B cell (primary cell): ENCODE data around the gene FOXD1. TPM values are rescaled to one million over a fixed set of nuclear protein-coding genes. Genes with fewer than 3 reads are reported as not detected.
"Not testable (repeated sequence)": the region's sequence is repeated elsewhere in the genome, so short reads cannot be mapped to it uniquely, and the experiment has no call there.

Experiments
- ATAC-seq: fragments of 200-7000 bp; cut with Tn5 transposase; one replicate; pipeline ENCODE4 v1.10.0; 2021; ENCODE audit warnings: low read depth, mild to moderate bottlenecking, moderate number of reproducible peaks, moderate library complexity
- CTCF ChIA-PET: fragments of 350-600 bp; sonication (Branson Sonifier 250); formaldehyde crosslinking; loops from one replicate; lab custom pipeline; 2021; ENCODE audit warnings: antibody characterized with exemption, inconsistent platforms; lab: Charles Lee
- POLR2A ChIA-PET: fragments of 350-600 bp; sonication (Branson Sonifier 250); formaldehyde crosslinking; loops from one replicate; lab custom pipeline; 2021; ENCODE audit warnings: antibody characterized with exemption; lab: Charles Lee
- DNase-seq: peaks from one replicate; pipeline ENCODE4 v3.0.0; 2013
- H2AFZ ChIP-seq: 2 replicates; pipeline ENCODE4 v1.6.1; 2012; ENCODE audit warnings: mild to moderate bottlenecking, low read depth, low read length; ENCODE audit not compliant: insufficient read depth, poor library complexity, severe bottlenecking
- H3K27ac ChIP-seq, 2 donors: 1 replicate in 1 of 2; 2 replicates in 1 of 2; pipeline ENCODE4 v1.5.1; 2012 to 2013; ENCODE audit warnings: low read length in 2 of 2, mild to moderate bottlenecking in 2 of 2, moderate library complexity in 1 of 2
- H3K27me3 ChIP-seq, 4 experiments: fragments of 200-600 bp in 1 of 4; sonication (generic) in 1 of 4; replicated peaks in 1 of 4; 1 replicate in 2 of 4; 2 replicates in 2 of 4; pipeline versions ENCODE4 v1.6.1 to v1.7.0; 2013 to 2016; ENCODE audit warnings: low read length in 3 of 4, mild to moderate bottlenecking in 2 of 4, mixed read lengths in 1 of 4, moderate library complexity in 1 of 4; ENCODE audit not compliant: insufficient read depth in 4 of 4, control insufficient read depth in 3 of 4; ENCODE audit errors: control extremely low read depth in 1 of 4
- H3K36me3 ChIP-seq, 2 experiments: replicated peaks in 1 of 2; 1 replicate in 1 of 2; 2 replicates in 1 of 2; pipeline versions ENCODE4 v1.6.1 to v1.7.1; 2013; ENCODE audit warnings: low read length in 1 of 2; ENCODE audit not compliant: insufficient read depth in 2 of 2, control insufficient read depth in 1 of 2; ENCODE audit errors: control extremely low read depth in 1 of 2, extremely low read depth in 1 of 2
- H3K4me1 ChIP-seq, 2 donors: fragments of 200-600 bp in 1 of 2; sonication (generic) in 1 of 2; 1 replicate in 1 of 2; 2 replicates in 1 of 2; pipeline versions ENCODE4 v1.5.1 to v1.6.1; 2013 to 2017; ENCODE audit warnings: low read length in 2 of 2; ENCODE audit not compliant: control insufficient read depth in 2 of 2, insufficient read depth in 2 of 2
- H3K4me2 ChIP-seq: replicated peaks from 2 replicates; pipeline ENCODE3; 2012; ENCODE audit warnings: mild to moderate bottlenecking, low read depth, low read length; ENCODE audit not compliant: poor library complexity, severe bottlenecking
- H3K4me3 ChIP-seq, 5 experiments: fragments of 200-600 bp in 1 of 5; sonication (generic) in 1 of 5; 1 replicate in 3 of 5; 2 replicates in 2 of 5; pipeline versions ENCODE4 v1.5.1 to v1.7.0; 2011 to 2016; ENCODE audit warnings: low read length in 4 of 5, mild to moderate bottlenecking in 4 of 5, low read depth in 2 of 5, control low read depth in 1 of 5, moderate library complexity in 1 of 5; ENCODE audit not compliant: insufficient read depth in 1 of 5; ENCODE audit errors: control extremely low read depth in 1 of 5, extremely low read depth in 1 of 5
- H3K79me2 ChIP-seq: fragments of 200-600 bp; sonication (generic); one replicate; pipeline ENCODE4 v1.6.0; 2016; ENCODE audit warnings: low read length; ENCODE audit not compliant: control insufficient read depth, insufficient read depth
- H3K9ac ChIP-seq: fragments of 200-600 bp; sonication (generic); 2 replicates; pipeline ENCODE4 v1.6.1; 2017; ENCODE audit warnings: mild to moderate bottlenecking, low read length, moderate library complexity
- H3K9me3 ChIP-seq, 3 donors: one replicate each; pipeline versions ENCODE4 v1.6.1 to v1.7.1; 2013; ENCODE audit warnings: low read length in 2 of 3; ENCODE audit not compliant: control insufficient read depth in 2 of 3, insufficient read depth in 1 of 3; ENCODE audit errors: control extremely low read depth in 1 of 3
- H4K20me1 ChIP-seq: 2 replicates; pipeline ENCODE4 v1.6.0; 2012; ENCODE audit warnings: mild to moderate bottlenecking, low read length; ENCODE audit not compliant: insufficient read depth, control insufficient read depth, poor library complexity, severe bottlenecking
- H3K27ac Mint-ChIP-seq: one replicate; pipeline ENCODE4 v1.8.0; 2021; ENCODE audit warnings: mixed read lengths
- H3K27me3 Mint-ChIP-seq: one replicate; pipeline ENCODE4 v1.8.0; 2021; ENCODE audit warnings: mixed read lengths
- H3K4me1 Mint-ChIP-seq: one replicate; pipeline ENCODE4 v1.8.0; 2021; ENCODE audit warnings: mixed read lengths
- H3K4me3 Mint-ChIP-seq: one replicate; pipeline ENCODE4 v1.8.0; 2021; ENCODE audit warnings: mixed read lengths
- H3K9me3 Mint-ChIP-seq: one replicate; pipeline ENCODE4 v1.8.0; 2022; ENCODE audit warnings: mixed read lengths; ENCODE audit not compliant: insufficient read depth
- EZH2 ChIP-seq: IDR thresholded peaks from 2 replicates; pipeline ENCODE4 v1.6.1; 2012; ENCODE audit warnings: borderline replicate concordance, low read depth, mild to moderate bottlenecking, moderate library complexity, low read length; ENCODE audit not compliant: insufficient read depth, poor library complexity, severe bottlenecking
- WGBS: methylation state at CpG from one replicate; pipeline ENCODE4 v1.1.5; 2013; ENCODE audit warnings: missing lambda C conversion rate; ENCODE audit not compliant: insufficient coverage; 5-methylcytosine and 5-hydroxymethylcytosine counted together
- intact Hi-C: fragments of 100-400 bp; cut with micrococcal nuclease; formaldehyde crosslinking; loops from one replicate; pipeline ENCODE4 v1.10.0; 2022
- polyA plus RNA-seq: library from polyadenylated mRNA; depleted of rRNA; stranded (reverse); fragments of >200 nt; gene quantifications from 2 replicates; pipeline ENCODE4 v1.2.3, GENCODE V29; 2012
- total RNA-seq, 2 donors: library from RNA; stranded (reverse); fragments of 120-200 nt in 1 of 2; gene quantifications; 1 replicate in 1 of 2; 2 replicates in 1 of 2; pipeline versions ENCODE4 v1.2.3 to v1.2.4, GENCODE V29; 2013 to 2022
- TF ChIP-seq, protein P1 (sequence below): fragments of 200-600 bp; IDR thresholded peaks from one replicate; pipeline ENCODE4 v1.8.0; 2022; ENCODE audit warnings: antibody characterized with exemption, mild to moderate bottlenecking

The FOXD1 gene
- total and polyA plus RNA-seq, 2 donors (not counting 1 experiment from before 2014, with no cell fraction given), result 0.34 to 0.49 TPM

DNA sequence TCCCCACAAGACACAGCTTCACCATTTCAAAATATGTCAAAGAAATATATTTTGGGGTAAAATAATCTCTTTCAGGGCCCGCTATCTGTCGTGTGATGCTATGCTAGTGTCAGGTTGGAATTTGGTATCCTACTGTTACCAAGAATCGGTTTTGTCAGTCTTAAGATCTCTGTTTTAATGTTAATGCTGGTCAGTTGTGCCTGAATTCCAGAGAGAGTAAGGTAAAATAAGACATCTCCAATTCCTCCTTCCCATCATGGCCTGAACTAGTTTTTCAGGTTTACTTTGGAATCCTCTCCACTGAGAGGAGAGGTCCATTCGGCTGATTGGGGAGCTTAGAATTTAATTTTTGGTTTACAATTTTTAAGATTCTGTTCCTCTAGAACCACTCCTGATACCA, 39.2 kb upstream of the FOXD1 start:
- Histone ChIP-seq H3K9ac (no peak overlapping the region), H4K20me1 (no peaks in the 10 kb centered on the region), H3K9me3 (peaks cover 0 to 1% (median 0%) of the 10 kb centered on the region in 3 donors), H3K4me2 (no peak overlapping the region), H2AFZ (no peak overlapping the region), H3K4me1 (no peaks in the 10 kb centered on the region), H3K79me2 (no peaks in the 10 kb centered on the region), H3K27me3 (peaks cover 0 to 10% (median 2%) of the 10 kb centered on the region in 4 experiments), H3K4me3 (no peak overlapping the region), H3K36me3 (no peaks in the 10 kb centered on the region), H3K27ac (no peak overlapping the region)
- Mint-ChIP-seq H3K9me3 (no peaks in the 10 kb centered on the region), H3K27ac (no peak overlapping the region), H3K4me1 (no peaks in the 10 kb centered on the region), H3K27me3 (peaks cover 59% of the 10 kb centered on the region), H3K4me3 (no peak overlapping the region)
- WGBS, result 100% methylated on average over 2 of the region's 4 CpGs
- TF ChIP-seq, protein P1, sequence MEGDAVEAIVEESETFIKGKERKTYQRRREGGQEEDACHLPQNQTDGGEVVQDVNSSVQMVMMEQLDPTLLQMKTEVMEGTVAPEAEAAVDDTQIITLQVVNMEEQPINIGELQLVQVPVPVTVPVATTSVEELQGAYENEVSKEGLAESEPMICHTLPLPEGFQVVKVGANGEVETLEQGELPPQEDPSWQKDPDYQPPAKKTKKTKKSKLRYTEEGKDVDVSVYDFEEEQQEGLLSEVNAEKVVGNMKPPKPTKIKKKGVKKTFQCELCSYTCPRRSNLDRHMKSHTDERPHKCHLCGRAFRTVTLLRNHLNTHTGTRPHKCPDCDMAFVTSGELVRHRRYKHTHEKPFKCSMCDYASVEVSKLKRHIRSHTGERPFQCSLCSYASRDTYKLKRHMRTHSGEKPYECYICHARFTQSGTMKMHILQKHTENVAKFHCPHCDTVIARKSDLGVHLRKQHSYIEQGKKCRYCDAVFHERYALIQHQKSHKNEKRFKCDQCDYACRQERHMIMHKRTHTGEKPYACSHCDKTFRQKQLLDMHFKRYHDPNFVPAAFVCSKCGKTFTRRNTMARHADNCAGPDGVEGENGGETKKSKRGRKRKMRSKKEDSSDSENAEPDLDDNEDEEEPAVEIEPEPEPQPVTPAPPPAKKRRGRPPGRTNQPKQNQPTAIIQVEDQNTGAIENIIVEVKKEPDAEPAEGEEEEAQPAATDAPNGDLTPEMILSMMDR, result no peak
- no peak for TF ChIP-seq EZH2
- intact Hi-C loops, result no loop called here
- CTCF ChIA-PET, result no interaction called here
- DNase-seq (no peak), ATAC-seq (no peak)
- POLR2A ChIA-PET, result no interaction called here

DNA sequence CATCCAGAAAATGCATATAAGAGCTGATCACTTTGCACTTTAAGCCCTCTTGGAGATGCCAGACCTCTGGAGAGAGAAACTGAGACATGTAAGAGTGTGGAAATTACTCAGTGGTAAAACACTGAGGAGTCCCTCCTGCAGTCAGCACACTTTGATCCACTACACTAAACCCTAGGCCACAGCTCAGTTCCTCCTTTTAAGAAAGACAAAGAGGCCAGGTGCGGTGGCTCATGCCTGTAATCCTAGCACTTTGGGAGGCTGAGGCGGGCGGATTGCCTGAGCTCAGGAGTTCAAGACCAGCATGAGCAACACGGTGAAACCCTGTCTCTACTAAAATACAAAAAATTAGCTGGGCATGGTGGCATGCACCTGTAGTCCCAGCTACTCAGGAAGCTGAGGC, 38.7 kb upstream of the FOXD1 start:
- peaks cover 55% of the 10 kb centered on the region for H3K27me3 Mint-ChIP-seq
- CTCF ChIA-PET, H3K4me2 ChIP-seq, H3K27ac Mint-ChIP-seq, H3K4me1 Mint-ChIP-seq, H3K9ac ChIP-seq, H3K4me1 ChIP-seq, ATAC-seq, intact Hi-C loops, H3K36me3 ChIP-seq, H3K9me3 ChIP-seq, H3K9me3 Mint-ChIP-seq, H3K79me2 ChIP-seq, H3K4me3 Mint-ChIP-seq, H3K27ac ChIP-seq, H2AFZ ChIP-seq, H3K4me3 ChIP-seq, POLR2A ChIA-PET, DNase-seq, H4K20me1 ChIP-seq, H3K27me3 ChIP-seq: not testable (repeated sequence)
- WGBS, result 75% methylated on average over 2 of the region's 4 CpGs
